HG03108 (cell line): ENCODE results near the gene DHX57.
A peak's percentile ranks its signal among the peaks of the same experiment; 100 is the strongest.
"Not testable (repeated sequence)": the region's sequence is repeated elsewhere in the genome, so short reads cannot be mapped to it uniquely, and the experiment has no call there.

Experiments
- ATAC-seq: cut with Tn5 transposase; IDR thresholded peaks from one replicate; pipeline ENCODE4 v1.9.1; 2021; ENCODE audit warnings: moderate library complexity; ENCODE audit not compliant: unreplicated experiment

Gene DHX57

DNA sequence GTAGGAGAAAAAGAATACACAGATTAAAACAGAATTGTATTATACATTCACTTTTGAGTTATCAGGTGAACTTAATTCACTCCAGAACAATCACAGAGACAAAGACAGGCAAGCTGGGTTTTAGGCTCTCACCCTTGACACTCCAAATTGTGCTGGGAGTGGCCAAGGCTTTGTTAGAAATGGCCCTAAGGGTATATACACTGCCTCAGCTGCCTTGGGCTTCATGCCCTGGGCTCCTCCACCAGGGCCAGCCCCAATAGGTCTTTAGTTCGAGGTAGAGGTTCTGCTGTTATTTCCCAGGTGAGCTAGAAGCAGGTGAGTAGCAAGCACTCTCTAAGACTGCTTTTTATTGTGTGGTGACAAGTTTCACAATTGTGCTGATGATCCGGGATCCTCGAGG is 77.8 kb downstream of the DHX57 start:
- no peak for ATAC-seq

DNA sequence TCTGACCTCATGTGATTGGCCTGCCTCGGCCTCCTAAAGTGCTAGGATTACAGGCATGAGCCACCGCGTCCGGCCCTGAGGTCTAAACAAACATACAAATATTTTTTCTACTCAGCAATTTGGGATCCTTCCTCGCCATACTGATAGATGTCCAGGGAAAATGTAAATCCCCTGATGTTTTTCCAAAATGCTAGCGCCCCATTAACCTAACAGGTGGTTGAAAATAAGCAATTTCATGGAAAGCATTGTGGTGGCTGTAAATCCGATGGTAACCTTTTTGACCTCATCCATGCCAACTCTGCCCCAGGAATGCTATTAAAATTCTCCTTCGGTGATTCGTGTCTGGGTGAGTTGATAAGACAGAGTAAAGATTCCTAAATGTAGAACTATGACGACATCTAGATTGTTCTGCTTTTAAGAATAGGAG is 78.5 kb downstream of the DHX57 start:
- ATAC-seq, result no peak

DNA sequence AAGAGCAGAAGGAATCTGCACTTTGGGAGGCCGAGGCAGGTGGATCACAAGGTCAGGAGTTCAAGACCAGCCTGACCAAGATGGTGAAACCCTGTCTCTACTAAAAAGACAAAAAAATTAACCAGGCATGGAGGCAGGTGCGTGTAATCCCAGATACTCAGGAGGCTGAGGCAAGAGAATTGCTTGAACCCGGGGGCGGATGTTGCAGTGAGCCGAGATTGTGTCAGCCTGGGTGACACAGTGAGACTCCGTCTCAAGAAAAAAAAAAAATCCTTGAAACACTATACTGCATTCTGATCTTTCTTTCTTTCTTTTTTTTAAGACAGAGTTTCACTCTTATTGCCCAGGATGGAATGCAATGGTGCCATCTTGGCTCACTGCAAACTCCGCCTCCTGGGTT is 80.7 kb downstream of the DHX57 start:
- ATAC-seq, result not testable (repeated sequence)

DNA sequence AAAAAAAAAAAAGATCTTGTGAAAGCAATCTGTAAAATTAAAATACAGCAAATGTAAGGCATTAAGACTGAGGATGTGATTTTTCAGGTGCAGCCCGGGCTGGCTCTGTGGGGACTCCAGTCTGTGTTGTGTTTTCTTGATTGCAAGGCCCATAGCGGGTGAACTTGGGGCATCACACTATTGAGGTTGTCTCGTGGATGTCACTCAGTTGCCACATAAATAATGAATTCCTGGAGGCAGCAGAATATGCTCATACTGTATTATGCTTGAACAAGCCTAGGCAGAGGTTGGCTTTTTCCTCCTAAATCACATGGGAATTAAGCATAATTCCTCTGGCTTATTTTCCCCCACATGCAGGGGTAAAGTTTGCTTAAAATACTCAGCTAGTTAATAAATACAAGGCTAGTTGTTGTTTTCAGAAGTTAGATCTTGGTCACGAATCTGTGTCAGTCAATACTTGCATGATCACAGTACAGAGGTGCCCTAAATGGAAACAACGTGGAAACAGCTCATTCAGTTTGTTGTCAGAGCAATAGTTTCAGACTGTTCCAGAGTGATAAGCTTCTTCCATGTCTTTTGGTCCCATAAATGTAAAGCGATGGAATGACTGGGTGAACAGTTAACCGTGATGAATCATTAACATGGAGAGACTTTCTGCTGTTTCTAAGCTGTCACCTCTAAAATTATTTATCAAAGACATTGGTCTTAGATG is 81.3 kb downstream of the DHX57 start:
- no peak for ATAC-seq

DNA sequence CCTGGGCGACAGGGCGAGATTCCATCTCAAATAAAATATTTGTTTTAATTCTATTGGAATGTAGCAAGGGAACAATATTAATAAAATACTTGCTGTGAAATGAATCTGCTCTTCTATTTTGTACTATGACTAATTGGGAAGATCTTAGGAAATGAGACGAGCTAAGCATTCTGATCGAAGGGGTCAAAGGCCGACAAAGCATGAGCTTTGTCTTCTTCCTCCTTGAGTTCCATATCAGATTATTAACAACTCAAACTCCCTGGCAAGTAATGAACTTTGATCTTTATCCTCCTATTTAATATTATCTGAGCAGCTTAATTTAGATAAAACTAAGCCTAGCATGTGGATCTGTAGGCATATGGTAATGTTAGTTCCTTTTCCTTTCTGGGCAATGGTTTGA is 82.2 kb downstream of the DHX57 start:
- ATAC-seq, result no peak

DNA sequence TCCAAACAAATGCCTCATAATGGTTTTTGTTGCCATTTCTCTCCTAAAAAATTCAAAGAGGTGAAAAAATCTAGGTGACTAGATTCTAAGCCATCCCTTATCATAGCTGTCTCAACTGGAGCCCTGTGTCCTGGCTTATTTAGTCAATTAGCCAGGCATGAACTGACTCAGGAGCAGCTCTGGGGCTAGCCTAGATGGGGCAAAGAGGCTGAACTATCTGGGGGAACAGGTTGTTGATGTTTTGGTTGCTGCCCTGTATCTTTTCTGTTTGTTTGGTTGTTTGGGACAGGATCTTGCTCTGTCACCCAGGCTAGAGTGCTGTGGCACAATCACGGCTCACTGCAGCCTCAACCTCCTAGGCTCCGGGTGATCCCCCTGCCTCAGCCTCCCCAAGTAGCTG is 83.0 kb downstream of the DHX57 start:
- no peak for ATAC-seq

DNA sequence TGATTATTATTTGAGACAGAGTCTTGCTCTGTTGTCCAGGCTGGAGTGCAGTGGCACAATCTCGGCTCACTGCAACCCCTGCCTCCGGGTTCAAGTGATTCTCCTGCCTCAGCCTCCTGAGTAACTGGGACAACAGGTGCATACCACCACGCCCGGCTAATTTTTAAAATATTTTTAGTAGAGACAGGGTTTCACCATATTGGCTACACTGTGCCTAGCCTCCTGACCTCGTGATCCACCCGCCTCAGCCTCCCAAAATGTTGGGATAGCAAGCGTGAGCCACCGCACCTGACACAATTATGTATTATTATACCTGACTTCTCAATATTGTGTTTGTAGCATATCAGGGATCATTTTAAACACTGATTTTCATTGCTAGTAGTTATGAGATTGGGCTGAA is 83.4 kb downstream of the DHX57 start:
- not testable (repeated sequence) for ATAC-seq

DNA sequence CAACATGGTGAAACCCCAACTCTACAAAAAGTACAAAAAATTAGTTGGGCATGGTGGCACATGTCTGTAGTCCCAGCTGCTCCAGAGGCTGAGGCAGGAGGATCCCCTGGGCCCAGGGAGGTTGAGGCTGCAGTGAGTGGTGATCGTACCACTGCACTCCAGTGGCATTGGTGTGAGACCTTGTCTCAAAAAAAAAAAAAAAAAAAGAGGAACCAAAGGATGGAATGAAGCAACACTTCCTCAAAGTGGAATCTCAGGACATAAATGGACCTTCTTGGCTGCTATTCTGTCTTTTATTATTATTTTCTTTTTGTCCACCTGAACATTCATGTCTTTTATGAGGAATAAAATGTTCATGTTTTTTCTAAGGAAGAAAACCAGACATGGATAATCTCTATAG is 84.0 kb downstream of the DHX57 start:
- ATAC-seq, result no peak

DNA sequence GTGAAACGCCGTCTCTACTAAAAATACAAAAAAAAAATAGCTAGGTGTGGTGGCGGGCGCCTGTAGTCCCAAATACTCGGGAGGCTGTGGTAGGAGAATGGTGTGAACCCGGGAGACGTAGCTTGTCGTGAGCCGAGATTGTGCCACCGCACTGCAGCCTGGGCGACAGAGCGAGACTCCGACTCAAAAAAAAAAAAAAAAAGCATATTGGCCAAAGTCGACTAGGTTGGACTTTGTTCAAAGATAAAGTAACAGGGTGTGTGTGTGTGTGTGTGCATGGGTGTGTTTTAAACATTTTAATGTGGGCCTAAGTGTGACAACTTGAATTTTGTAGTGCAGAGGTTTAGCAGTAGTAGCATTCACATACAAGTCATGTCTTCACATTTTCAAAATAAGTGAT is 86.0 kb downstream of the DHX57 start:
- no peak for ATAC-seq

DNA sequence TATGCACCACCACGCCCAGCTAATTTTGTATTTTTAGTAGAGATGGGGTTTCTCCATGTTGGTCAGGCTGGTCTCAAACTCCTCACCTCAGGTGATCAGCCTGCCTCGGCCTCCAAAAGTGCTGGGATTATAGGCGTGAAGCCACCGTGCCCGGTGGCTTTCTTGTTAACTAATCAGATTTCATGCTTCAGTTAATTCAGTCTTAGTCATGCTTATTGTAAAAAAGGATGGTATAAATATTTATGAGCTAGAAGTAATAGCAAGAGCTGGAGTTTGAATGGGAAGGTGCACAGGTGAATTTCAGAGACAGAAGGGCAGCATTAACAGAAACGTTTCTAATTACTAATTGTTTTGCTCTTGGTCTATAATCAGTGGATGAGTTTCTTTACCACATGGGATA is 87.4 kb downstream of the DHX57 start:
- no peak for ATAC-seq

DNA sequence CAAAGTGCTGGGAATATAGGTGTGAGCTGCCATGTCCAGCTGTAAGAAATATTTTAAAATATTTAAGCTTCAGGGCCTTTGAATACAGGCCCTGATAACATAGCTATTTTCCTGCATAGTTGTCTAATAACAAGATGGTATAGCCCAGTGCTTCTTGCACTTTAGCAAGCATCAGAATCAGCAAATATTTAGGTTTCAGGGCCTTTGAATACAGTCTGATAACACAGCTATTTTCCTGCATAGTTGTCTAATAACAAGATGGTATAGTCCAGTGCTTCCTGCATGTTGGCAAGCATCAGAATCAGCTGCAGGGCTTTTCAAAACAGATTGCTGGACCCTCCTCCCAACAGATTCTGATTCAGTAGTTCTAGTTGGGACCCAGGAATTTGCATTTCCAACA is 92.1 kb downstream of the DHX57 start:
- ATAC-seq, result no peak

DNA sequence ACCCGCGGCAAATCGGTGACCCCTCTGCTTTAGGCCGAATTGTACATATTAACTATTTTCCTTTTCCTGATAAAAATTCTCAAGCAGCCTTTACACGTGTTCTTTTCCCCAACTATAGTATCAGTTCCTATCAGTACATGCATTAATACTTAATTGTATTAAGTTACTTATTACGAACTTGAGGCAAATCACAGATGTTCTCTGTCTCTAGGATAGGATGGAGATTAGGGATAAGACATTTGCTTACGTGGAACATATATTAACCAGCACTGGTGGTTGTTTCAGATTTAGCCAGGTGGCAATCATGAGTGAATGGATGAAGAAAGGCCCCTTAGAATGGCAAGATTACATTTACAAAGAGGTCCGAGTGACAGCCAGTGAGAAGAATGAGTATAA is 97.0 kb downstream of the DHX57 start:
- peak; percentile 8 for ATAC-seq

DNA sequence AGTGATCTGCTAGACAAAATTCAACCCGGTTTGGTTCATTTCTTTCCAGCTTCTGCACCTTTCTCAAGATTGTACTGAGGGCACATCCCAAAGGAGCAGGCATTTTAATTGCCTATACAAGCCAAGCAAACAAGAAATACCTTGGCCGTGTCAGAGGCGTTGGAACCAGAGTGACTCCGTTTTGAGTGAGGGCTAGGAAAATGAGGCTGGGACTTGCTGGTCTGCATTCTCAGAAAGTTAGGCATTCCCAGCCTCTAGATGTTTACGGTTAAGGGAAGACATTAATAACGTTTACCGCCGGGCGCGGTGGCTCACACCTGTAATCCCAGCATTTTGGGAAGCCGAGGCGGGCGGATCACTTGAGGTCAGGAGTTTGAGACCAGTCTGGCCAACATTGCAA is 99.2 kb downstream of the DHX57 start:
- no peak for ATAC-seq

DNA sequence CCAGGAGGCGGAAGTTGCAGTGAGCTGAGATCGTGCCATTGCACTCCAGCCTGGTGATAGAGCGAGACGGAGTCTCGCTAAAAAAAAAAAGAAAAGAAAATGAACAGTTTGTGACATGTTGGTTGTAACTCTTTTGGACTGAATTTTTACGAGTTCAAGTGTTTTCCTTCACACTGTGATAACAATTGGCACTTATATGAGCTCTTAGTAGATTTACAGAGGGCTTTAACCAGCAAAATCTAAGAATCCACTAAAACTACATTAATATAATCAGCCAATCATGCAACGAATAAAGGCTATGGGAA is 99.9 kb downstream of the DHX57 start:
- no peak for ATAC-seq

DNA sequence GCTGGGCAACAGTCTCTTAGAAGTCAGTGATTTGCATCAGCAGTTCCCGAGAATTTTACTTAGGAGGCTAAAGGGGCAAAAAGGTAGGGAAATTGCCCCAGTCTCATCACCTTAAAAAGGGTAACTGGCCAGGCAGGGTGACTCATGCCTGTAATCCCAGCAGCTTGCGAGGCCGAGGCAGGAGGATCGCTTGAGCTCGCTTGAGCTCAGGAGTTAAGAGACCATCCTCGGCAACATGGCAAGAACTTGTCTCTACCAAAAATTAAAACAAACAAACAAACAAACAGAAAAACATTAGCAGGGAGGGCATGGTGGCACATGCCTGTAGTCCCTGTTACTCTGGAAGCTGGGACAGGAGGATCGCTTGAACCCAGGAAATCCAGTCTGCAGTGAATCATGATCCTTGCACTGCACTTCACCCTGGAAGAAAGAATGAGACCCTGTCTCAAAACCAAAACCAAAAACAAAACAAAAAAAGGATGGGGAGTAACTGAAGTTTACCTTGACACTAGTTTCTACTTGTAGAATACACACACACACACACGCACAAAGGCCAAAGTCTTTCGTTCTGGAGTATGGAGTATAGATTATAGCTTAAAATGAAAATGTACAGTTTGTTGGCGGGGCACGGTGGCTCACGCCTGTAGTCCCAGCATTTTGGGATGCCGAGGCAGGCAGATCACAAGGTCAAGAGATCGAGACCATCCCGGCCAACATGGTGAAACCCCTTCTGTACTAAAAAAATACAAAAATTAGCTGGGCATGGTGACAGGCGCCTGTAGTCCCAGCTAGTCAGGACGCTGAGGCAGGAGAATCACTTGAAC is 100.4 kb downstream of the DHX57 start:
- no peak for ATAC-seq

DNA sequence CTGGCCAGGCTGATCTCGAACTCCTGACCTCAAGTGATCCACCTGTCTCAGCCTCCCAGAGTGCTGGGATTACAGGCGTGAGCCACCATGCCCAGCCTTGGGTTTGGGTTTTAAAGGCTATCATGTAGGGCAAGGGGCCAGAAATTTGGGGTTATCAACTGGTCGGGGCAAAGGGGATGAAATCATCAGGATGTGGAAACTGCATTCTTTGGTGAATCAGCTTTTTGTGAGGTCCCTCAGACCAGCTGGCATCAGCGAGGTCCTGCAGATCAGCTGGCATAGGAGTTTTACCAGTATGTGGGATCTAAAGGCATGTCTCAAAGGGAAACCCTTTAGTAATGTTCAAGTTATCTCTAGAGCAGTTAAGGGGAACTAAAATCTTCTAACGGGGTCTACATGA is 104.1 kb downstream of the DHX57 start:
- ATAC-seq, result no peak

DNA sequence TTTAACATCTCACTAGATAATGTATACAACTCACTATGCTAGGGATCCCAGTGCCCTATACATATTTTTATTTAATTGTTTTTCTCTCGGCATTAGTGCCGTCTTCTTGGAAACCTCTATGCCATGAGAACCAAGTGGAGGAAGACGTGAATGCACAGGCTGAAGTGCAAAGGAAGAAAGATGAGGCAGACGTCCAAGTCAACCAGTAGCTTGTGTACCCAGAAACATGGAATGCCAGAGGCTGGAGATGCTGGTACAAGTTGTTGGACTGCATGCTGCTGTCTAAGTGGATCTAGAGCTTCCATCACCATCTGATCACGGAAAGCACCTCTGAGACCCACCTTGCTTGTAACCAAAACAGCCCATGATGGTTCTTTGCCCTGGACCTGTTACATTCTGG is 110.2 kb downstream of the DHX57 start:
- ATAC-seq, result no peak

DNA sequence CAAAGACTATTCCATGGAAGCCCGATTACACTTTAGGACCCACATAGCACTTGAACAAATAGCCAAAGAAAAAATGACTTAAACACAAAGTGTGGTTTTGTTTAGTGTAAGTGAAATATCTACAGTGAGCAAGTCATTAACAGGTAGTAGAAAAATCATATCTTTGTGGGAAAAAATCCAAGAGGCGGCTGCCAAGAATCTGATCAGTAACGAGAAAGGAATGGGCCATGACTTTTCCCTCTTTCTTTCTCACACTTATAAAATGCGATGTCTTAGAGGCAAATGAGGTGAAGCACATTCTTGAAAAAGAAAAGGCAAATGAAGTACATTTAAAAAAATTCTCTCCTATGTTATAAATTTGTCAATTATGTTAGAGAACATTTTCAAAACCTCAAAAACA is 110.6 kb downstream of the DHX57 start:
- ATAC-seq, result no peak

DNA sequence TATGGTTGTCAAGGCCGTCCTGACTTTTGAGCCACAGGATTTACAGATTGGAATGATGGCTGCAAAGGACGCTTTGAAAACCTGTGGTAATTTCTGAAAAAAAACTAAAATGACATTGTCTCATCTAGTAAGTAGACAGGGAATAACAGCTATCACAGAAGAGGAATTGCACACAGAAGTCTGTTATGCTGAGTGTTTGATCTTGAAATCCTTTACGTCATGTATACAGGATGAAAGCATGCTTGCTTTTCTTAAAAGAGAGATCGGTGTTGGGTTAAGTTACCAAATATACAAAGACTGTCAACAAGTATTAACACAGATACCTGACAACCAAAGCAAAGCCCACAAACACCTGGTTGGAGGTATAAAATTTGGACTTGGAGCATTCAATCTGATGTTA is 112.0 kb downstream of the DHX57 start:
- ATAC-seq, result no peak

DNA sequence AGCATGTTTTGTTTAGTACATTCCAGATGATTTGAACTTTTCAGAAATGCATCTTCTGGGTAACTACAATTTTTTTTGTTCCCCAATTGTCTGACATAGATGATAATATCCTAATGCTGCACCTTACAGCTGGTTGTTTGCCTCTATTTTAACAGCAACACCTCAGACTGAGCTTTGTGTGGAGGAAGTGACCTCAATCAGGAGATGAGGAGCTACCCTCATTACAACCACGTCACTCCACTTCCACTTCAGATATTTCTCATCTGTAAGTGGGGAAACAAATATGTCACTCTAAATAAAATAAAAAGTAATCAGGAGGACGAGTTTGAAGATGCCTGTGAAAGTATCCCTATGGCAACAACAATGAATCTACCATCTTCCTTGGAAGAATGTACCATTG is 112.5 kb downstream of the DHX57 start:
- no peak for ATAC-seq

DNA sequence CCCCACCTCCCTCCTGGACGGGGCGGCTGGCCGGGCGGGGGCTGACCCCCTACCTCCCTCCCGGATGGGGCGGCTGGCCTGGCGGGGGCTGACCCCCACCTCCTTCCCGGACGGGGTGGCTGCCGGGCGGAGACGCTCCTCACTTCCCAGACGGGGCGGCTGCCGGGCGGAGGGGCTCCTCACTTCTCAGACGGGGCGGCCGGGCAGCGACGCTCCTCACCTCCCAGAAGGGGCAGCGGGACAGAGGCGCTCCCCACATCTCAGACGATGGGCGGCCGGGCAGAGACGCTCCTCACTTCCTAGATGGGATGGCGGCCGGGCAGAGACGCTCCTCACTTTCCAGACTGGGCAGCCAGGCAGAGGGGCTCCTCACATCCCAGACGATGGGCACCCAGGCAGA is 119.8 kb downstream of the DHX57 start:
- not testable (repeated sequence) for ATAC-seq

DNA sequence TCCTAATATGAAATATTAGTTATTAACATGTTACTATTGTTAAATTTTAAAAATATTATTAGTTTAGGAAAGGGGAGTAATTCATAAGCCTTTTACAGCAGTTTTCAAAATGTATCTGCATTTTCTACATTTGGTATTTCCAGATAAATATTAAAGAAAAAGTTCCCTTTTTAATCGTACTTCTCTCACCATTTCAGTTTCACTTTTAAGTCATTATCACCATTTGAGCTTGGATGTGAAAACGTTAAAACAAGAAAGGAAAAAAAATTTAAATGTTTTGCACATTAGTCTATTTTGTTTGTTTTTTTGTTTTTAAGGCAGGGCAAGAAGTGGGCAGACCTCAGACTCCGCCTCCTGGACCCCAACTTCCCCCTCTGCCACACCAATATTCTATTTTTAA is 121.2 kb downstream of the DHX57 start:
- no peak for ATAC-seq

DNA sequence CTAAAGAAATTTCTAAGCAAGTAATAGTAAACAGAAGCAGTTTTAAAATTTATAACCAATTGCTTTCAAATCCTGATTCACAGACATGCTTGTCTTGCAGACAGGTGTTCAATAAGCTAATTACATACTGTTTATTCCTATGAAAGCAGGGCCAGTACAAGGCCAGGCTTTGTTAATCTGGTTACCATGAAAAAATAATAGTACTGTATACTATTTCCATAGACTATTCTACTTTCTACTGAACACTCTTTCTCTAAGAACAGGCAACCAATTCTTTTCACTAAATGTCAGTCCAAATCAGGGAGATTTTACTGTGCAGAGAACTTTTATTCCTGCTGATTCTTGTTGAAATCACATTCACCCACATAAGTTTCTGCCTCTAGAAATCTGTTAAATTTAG is 121.7 kb downstream of the DHX57 start:
- ATAC-seq, result no peak
